ENCODE data around the gene HNF4A.

The HNF4A gene

GRCh38 chr20:44426879-44427790 is 71.6 kb downstream of the HNF4A start:
- no peak for DNase-seq (ENCODE audit: low read depth)

- no peak for DNase-seq (ENCODE audit: low read depth)
Observed at GRCh38 chr20:44427804-44428173, 72.3 kb downstream of the HNF4A start.

- DNase-seq (ENCODE audit: low read depth): no peak
Observed at GRCh38 chr20:44428174-44429016, 72.9 kb downstream of the HNF4A start.

- no peak for DNase-seq (ENCODE audit: low read depth)
Observed at GRCh38 chr20:44429017-44429339, 73.5 kb downstream of the HNF4A start.

- no peak for DNase-seq (ENCODE audit: low read depth)
Observed at GRCh38 chr20:44429419-44430269, 74.1 kb downstream of the HNF4A start.

- no peak for DNase-seq (ENCODE audit: low read depth)
Observed at GRCh38 chr20:44430270-44431065, 75.0 kb downstream of the HNF4A start.

GRCh38 chr20:44431118-44431501 is 75.6 kb downstream of the HNF4A start:
- DNase-seq (ENCODE audit: low read depth): no peak

GRCh38 chr20:44431502-44432234 is 76.2 kb downstream of the HNF4A start:
- no peak for DNase-seq (ENCODE audit: low read depth)

GRCh38 chr20:44432618-44433577 is 77.4 kb downstream of the HNF4A start:
- DNase-seq (ENCODE audit: low read depth): no peak

GRCh38 chr20:44433751-44434538 is 78.4 kb downstream of the HNF4A start:
- DNase-seq (ENCODE audit: low read depth): no peak

GRCh38 chr20:44435630-44436335 is 80.3 kb downstream of the HNF4A start:
- DNase-seq (ENCODE audit: low read depth): no peak

- DNase-seq (ENCODE audit: low read depth): no peak
Observed at GRCh38 chr20:44436393-44436792, 80.9 kb downstream of the HNF4A start.

GRCh38 chr20:44437497-44437896 is 82.0 kb downstream of the HNF4A start:
- DNase-seq (ENCODE audit: low read depth): no peak

GRCh38 chr20:44438782-44439181 is 83.3 kb downstream of the HNF4A start:
- DNase-seq (ENCODE audit: low read depth): no peak

GRCh38 chr20:44439318-44439717 is 83.8 kb downstream of the HNF4A start:
- DNase-seq (ENCODE audit: low read depth): no peak

GRCh38 chr20:44442298-44443070 is 87.0 kb downstream of the HNF4A start:
- no peak for DNase-seq (ENCODE audit: low read depth)

Data from activated T-cell treated with anti-CD3 and anti-CD28 coated beads for 48 hours (primary cell).